ENCODE data around the gene ERBB4.

ERBB4 gene

DNA sequence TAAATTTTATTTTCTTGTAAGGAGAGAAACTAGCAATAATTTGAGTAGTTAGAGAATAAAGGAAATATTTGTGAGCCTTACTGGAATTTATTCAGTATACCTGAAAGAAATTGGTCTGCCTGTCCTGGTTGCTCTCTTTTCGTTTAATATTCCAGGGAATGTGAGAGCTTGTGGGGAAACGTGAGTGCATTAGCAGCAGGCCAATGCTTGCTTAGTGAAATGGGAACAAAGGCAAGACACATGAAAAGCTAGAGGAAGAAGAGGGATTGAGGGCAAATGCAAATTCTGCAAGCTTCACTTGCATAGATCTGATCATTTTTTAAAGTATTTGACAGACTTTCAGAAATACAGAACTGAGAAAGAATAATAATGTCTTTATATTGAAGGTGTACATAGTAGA is 111.0 kb downstream of the ERBB4 start:
- ATAC-seq, result no peak

DNA sequence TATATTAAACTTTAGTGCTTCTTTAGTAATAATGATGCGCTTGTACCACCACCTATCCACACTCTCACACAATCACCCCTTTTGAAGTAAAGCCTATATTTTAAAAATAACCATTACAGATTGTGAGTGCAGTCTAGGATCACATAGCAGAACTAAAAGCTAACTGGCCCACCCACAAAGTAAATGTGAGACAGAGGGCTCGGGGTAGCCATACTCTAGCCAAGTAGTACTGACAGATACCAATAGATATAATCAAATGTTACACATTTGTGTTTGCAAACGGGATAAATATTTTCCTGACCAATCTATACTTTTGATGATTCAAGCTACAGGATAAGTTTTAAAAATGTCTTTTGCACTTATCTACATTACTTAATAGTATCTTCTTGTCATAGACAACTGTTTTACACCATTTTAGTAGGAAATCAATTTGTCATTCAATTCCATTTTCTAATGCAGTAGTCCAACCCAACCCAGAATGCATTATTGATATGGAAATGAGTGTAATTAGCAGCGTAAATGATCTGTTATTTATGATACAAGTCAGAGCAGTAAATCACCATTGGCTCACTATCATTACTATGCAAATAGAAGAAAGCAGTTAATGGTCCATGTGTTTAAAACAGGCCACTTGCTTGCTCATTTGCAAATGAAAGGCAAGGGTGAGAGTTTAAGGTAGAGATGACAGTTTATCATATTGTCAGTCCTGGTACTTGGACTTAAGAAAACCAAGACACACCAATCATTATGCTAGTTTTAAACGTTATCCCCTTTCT is 111.8 kb downstream of the ERBB4 start:
- TF ChIP-seq BACH2 (CRISPR knock-in tag; IDR thresholded peaks at IDR 0.05; ENCODE audit: borderline replicate concordance) (no peak), ZFP30 (CRISPR knock-in tag; IDR thresholded peaks at IDR 0.05) (no peak), TOX (CRISPR knock-in tag; IDR thresholded peaks at IDR 0.05; ENCODE audit: borderline replicate concordance) (no peak), CSDC2 (CRISPR knock-in tag; IDR thresholded peaks at IDR 0.05) (no peak), ZC3H10 (CRISPR knock-in tag; IDR thresholded peaks at IDR 0.05) (no peak), TCF4 (CRISPR knock-in tag; IDR thresholded peaks at IDR 0.05; ENCODE audit: borderline replicate concordance) (no peak), RARB (CRISPR knock-in tag; IDR thresholded peaks at IDR 0.05) (no peak), ISL1 (CRISPR knock-in tag; IDR thresholded peaks at IDR 0.05) (no peak), ZNF70 (CRISPR knock-in tag; IDR thresholded peaks at IDR 0.05) (no peak)
- TF ChIP-seq, protein P1, sequence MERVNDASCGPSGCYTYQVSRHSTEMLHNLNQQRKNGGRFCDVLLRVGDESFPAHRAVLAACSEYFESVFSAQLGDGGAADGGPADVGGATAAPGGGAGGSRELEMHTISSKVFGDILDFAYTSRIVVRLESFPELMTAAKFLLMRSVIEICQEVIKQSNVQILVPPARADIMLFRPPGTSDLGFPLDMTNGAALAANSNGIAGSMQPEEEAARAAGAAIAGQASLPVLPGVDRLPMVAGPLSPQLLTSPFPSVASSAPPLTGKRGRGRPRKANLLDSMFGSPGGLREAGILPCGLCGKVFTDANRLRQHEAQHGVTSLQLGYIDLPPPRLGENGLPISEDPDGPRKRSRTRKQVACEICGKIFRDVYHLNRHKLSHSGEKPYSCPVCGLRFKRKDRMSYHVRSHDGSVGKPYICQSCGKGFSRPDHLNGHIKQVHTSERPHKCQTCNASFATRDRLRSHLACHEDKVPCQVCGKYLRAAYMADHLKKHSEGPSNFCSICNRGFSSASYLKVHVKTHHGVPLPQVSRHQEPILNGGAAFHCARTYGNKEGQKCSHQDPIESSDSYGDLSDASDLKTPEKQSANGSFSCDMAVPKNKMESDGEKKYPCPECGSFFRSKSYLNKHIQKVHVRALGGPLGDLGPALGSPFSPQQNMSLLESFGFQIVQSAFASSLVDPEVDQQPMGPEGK (CRISPR knock-in tag; IDR thresholded peaks at IDR 0.05; ENCODE audit: borderline replicate concordance), result no peak
- no peak for ATAC-seq

More for the DNA sequence above, 111.0 kb downstream of the ERBB4 start:
- TF ChIP-seq BACH2 (CRISPR knock-in tag; IDR thresholded peaks at IDR 0.05; ENCODE audit: borderline replicate concordance) (no peak), TCF4 (CRISPR knock-in tag; IDR thresholded peaks at IDR 0.05; ENCODE audit: borderline replicate concordance) (no peak), OSR1 (CRISPR knock-in tag; IDR thresholded peaks at IDR 0.05) (no peak), ZFP30 (CRISPR knock-in tag; IDR thresholded peaks at IDR 0.05) (no peak), TSHZ2 (CRISPR knock-in tag; IDR thresholded peaks at IDR 0.05) (no peak), CREB5 (CRISPR knock-in tag; IDR thresholded peaks at IDR 0.05; ENCODE audit: low read depth) (no peak), ZNF8 (CRISPR knock-in tag; IDR thresholded peaks at IDR 0.05) (no peak), GLIS3 (CRISPR knock-in tag; IDR thresholded peaks at IDR 0.05) (no peak), ZFP3 (CRISPR knock-in tag; IDR thresholded peaks at IDR 0.05) (no peak), TOX (CRISPR knock-in tag; IDR thresholded peaks at IDR 0.05; ENCODE audit: borderline replicate concordance) (no peak), ZNF565 (CRISPR knock-in tag; conservative IDR thresholded peaks at IDR 0.05; ENCODE audit: low read depth) (no peak), RARB (CRISPR knock-in tag; IDR thresholded peaks at IDR 0.05) (no peak), CSDC2 (CRISPR knock-in tag; IDR thresholded peaks at IDR 0.05) (no peak)

DNA sequence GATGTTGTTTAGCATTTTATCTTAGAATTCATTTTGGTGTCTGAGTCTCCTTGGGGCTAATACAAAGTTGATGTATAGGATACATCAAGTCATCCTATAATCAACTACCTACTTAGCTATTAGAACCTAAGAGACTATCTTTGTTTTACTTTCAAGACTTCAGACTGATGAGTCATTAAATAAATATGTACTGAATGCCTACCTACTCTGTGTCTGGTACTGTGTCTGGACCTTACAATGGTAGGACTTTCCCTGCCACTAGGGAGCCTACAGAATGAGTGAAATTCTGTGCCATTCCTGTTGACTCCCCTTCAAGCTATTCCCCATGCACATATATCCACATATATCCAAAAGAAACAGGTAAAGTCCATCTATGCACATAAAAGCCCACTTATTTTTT is 114.5 kb downstream of the ERBB4 start:
- no peak for ATAC-seq
- TF ChIP-seq, protein P1 (CRISPR knock-in tag; IDR thresholded peaks at IDR 0.05; ENCODE audit: borderline replicate concordance), result no peak
- no peak for TF ChIP-seq TCF4 (CRISPR knock-in tag; IDR thresholded peaks at IDR 0.05; ENCODE audit: borderline replicate concordance)
- no peak for TF ChIP-seq GLIS3 (CRISPR knock-in tag; IDR thresholded peaks at IDR 0.05)
- TF ChIP-seq SNAI2 (CRISPR knock-in tag; IDR thresholded peaks at IDR 0.05), result no peak
- TF ChIP-seq PPARA (CRISPR knock-in tag; IDR thresholded peaks at IDR 0.05; ENCODE audit: borderline replicate concordance), result no peak
- no peak for TF ChIP-seq ISL1 (CRISPR knock-in tag; IDR thresholded peaks at IDR 0.05)

DNA sequence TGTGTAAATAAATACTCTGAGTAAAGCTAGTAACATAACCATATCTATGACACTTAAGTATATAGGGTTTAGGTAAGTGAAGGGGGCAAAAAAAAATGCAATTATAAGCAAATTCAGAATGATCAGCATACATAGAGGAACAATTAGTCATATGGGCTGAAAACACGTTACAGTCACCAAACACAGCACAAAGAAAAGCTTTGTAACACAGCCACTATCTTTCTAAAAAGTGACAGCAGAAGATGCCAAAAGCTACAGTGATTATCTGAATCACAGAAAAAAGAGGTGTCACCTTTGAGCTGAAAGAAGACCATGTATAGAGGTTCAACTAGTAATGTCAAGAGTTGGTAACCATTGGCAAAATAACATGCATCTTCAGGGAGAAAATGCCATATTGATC is 115.5 kb downstream of the ERBB4 start:
- no peak for ATAC-seq
- TF ChIP-seq ARNTL (CRISPR knock-in tag; IDR thresholded peaks at IDR 0.05; ENCODE audit: borderline replicate concordance, low read depth) (no peak), RARB (CRISPR knock-in tag; IDR thresholded peaks at IDR 0.05) (no peak), ESRRG (CRISPR knock-in tag; IDR thresholded peaks at IDR 0.05) (no peak), ZNF70 (CRISPR knock-in tag; IDR thresholded peaks at IDR 0.05) (no peak), CSDC2 (CRISPR knock-in tag; IDR thresholded peaks at IDR 0.05) (no peak), ISL1 (CRISPR knock-in tag; IDR thresholded peaks at IDR 0.05) (no peak), BACH2 (CRISPR knock-in tag; IDR thresholded peaks at IDR 0.05; ENCODE audit: borderline replicate concordance) (no peak), ZNF565 (CRISPR knock-in tag; conservative IDR thresholded peaks at IDR 0.05; ENCODE audit: low read depth) (no peak), ZFP3 (CRISPR knock-in tag; IDR thresholded peaks at IDR 0.05) (no peak), ZNF8 (CRISPR knock-in tag; IDR thresholded peaks at IDR 0.05) (no peak), PPARA (CRISPR knock-in tag; IDR thresholded peaks at IDR 0.05; ENCODE audit: borderline replicate concordance) (no peak)
- TF ChIP-seq, protein P1 (CRISPR knock-in tag; IDR thresholded peaks at IDR 0.05; ENCODE audit: borderline replicate concordance), result no peak
- TF ChIP-seq, protein P2, sequence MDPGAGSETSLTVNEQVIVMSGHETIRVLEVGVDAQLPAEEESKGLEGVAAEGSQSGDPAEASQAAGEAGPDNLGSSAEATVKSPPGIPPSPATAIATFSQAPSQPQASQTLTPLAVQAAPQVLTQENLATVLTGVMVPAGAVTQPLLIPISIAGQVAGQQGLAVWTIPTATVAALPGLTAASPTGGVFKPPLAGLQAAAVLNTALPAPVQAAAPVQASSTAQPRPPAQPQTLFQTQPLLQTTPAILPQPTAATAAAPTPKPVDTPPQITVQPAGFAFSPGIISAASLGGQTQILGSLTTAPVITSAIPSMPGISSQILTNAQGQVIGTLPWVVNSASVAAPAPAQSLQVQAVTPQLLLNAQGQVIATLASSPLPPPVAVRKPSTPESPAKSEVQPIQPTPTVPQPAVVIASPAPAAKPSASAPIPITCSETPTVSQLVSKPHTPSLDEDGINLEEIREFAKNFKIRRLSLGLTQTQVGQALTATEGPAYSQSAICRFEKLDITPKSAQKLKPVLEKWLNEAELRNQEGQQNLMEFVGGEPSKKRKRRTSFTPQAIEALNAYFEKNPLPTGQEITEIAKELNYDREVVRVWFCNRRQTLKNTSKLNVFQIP (CRISPR knock-in tag; IDR thresholded peaks at IDR 0.05; ENCODE audit: borderline replicate concordance, low read depth), result no peak

All from SK-N-SH treated with all-trans-retinoic acid at 6 μM for 48 hours (cell line).